Measurements from ENCODE around the gene EXD3. TPM values are rescaled to one million over a fixed set of nuclear protein-coding genes. Genes with fewer than 3 reads are reported as not detected.

EXD3 gene
- total and polyA plus RNA-seq, 2 donors = 3.4 to 16.8 TPM

DNA sequence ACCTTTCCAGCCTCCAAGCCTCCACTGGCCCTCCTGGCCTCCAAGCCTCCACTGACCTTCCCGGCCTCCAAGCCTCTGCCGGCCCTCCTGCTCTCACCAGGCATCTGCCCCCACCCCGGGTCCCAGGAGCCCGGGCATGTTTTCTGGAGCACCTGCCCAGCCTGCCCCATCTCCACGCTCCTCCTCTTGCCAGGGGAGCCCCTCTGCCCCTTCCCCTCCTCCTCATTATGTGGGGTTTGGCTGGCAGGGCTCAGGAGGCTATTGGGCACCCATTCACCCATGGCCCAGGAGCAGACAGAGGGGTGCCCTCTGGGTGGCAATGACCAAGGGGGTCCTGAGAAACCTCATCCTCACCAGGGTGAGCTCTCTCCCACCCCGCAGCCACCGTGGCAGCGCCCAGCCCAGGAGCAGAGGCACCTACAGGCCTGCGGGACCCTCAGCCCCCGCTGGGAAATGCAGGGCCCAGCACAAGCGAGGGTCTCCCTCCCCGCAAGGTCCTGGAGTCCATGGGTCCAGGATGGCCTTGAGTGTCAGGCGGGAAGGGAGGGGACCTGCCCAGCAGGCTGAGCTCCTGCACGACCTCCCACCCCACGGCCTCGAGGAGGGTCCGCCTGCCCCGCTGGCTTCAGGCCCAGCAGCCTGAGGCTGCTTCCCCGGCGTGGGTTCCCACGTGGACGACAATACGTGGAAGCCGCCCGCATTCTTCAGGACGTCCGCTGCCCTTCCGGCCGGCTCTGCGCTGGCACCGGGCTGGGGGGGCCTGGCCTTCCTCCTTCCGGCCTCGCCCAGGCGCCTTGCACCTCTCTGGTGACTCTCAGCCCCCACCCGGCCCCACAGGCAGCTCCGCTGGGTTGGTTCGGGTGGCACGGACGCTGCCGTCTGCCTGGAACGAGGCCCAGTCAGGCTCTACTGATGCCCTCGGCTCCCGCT lies 69.5 kb downstream of the EXD3 start:
- Histone ChIP-seq H3K9me3 (ENCODE audit: control insufficient read depth in 2 of 2, insufficient read depth in 1 of 2, low read length in 1 of 2) (peaks cover 13 to 58% of the 10 kb centered on the region in 2 donors), H3K4me3 (ENCODE audit: low read length in 2 of 2) (no peak overlapping the region), H3K27me3 (ENCODE audit: control insufficient read depth in 2 of 2, insufficient read depth in 1 of 2, low read length in 1 of 2) (no peaks in the 10 kb centered on the region), H3K27ac (ENCODE audit: low read depth in 1 of 2, low read length in 1 of 2) (no peak overlapping the region), H3K4me1 (ENCODE audit: control insufficient read depth in 2 of 2, insufficient read depth in 2 of 2, low read length in 2 of 2) (no peaks in the 10 kb centered on the region), H3K36me3 (ENCODE audit: control insufficient read depth in 2 of 2, insufficient read depth in 2 of 2, low read length in 1 of 2) (no peaks in the 10 kb centered on the region)
- 96% methylated on average over 43 of the region's 43 CpGs for WGBS
- no peak for DNase-seq (ENCODE audit: low read depth in 6 of 9, low spot score in 9 of 9)

DNA sequence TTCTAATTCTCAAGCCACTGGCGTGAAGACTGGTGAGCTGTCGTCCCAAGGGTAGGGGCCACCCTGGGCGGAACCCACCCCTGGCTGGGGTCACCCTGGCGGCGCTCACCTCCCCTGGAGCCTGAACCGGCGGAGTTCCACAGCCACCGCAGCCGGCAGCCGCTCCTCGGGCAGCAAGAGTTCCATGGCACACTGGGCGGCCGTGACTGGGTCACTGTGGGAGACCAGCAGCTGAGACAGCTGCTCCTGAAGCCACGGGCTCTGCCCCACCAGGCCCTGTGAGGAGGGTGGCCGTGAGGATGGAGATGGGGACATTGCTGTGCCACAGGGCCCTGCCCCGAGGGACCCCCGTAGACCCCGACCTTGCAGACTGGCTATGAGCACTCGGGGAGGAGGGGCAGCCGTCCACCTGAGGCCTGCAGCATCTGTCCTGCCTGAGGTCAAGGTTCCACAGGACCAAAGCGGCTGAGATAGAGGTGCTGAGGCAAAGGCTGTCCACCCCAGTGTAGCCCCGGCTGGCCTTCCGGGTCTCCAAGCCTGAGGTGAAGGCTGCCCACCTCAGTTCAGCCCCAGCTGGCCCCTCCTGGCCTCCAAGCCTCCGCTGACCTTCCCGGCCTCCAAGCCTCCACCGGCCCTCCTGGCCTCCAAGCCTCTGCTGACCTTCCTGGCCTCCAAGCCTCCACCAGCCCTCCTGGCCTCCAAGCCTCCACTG lies 70.3 kb downstream of the EXD3 start:
- peaks cover 15 to 52% of the 10 kb centered on the region in 2 donors for H3K9me3 ChIP-seq (ENCODE audit: control insufficient read depth in 2 of 2, insufficient read depth in 1 of 2, low read length in 1 of 2)
- H3K4me3 ChIP-seq (ENCODE audit: low read length in 2 of 2) = no peak overlapping the region
- H3K36me3 ChIP-seq (ENCODE audit: control insufficient read depth in 2 of 2, insufficient read depth in 2 of 2, low read length in 1 of 2) = no peaks in the 10 kb centered on the region
- no peaks in the 10 kb centered on the region for H3K4me1 ChIP-seq (ENCODE audit: control insufficient read depth in 2 of 2, insufficient read depth in 2 of 2, low read length in 2 of 2)
- no peak overlapping the region for H3K27ac ChIP-seq (ENCODE audit: low read depth in 1 of 2, low read length in 1 of 2)
- WGBS = 93% methylated on average over 26 of the region's 26 CpGs
- no peaks in the 10 kb centered on the region for H3K27me3 ChIP-seq (ENCODE audit: control insufficient read depth in 2 of 2, insufficient read depth in 1 of 2, low read length in 1 of 2)
- no peak for DNase-seq (ENCODE audit: low read depth in 6 of 9, low spot score in 9 of 9)

DNA sequence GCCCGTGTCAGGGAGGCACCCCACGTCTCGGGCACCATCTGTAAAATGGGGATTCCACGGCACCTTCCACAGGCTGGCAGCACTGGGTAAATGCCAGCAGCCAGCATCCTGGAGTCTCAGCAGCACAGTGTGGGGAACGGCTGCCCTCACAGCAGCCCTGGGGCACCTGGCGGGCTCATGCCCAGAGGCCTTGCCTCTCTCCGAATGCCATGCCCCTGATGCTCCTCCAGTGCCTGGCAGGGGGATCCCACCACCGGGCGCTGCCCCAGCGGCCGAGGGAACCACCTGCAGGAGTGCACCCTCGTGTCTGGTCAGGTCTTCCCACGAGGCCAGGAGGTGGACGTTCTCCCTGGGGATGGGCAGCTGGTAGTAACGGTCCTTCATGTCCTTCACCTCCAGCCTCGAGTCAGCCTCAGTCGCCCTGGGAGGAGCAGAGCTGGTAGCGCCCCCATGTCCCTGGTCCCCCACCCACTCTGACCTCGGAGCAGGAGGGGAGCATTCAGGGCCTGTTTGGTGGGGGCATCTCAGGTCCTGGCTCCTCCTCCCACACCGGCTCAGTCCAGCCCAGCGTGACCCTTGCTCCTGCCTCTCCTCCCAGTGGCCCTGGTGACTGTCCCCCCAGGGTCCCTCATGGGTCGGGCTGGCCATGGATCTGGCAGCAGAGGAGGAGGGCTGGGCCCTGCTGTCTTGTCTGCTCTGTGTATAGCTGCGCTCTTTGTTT lies 71.0 kb downstream of the EXD3 start:
- Histone ChIP-seq H3K9me3 (ENCODE audit: control insufficient read depth in 2 of 2, insufficient read depth in 1 of 2, low read length in 1 of 2) (peaks cover 15 to 50% of the 10 kb centered on the region in 2 donors), H3K4me1 (ENCODE audit: control insufficient read depth in 2 of 2, insufficient read depth in 2 of 2, low read length in 2 of 2) (no peaks in the 10 kb centered on the region), H3K36me3 (ENCODE audit: control insufficient read depth in 2 of 2, insufficient read depth in 2 of 2, low read length in 1 of 2) (no peaks in the 10 kb centered on the region), H3K27me3 (ENCODE audit: control insufficient read depth in 2 of 2, insufficient read depth in 1 of 2, low read length in 1 of 2) (no peaks in the 10 kb centered on the region), H3K4me3 (ENCODE audit: low read length in 2 of 2) (no peak overlapping the region), H3K27ac (ENCODE audit: low read depth in 1 of 2, low read length in 1 of 2) (no peak overlapping the region)
- WGBS = 96% methylated on average over 23 of the region's 23 CpGs
- no peak for DNase-seq (ENCODE audit: low read depth in 6 of 9, low spot score in 9 of 9)

DNA sequence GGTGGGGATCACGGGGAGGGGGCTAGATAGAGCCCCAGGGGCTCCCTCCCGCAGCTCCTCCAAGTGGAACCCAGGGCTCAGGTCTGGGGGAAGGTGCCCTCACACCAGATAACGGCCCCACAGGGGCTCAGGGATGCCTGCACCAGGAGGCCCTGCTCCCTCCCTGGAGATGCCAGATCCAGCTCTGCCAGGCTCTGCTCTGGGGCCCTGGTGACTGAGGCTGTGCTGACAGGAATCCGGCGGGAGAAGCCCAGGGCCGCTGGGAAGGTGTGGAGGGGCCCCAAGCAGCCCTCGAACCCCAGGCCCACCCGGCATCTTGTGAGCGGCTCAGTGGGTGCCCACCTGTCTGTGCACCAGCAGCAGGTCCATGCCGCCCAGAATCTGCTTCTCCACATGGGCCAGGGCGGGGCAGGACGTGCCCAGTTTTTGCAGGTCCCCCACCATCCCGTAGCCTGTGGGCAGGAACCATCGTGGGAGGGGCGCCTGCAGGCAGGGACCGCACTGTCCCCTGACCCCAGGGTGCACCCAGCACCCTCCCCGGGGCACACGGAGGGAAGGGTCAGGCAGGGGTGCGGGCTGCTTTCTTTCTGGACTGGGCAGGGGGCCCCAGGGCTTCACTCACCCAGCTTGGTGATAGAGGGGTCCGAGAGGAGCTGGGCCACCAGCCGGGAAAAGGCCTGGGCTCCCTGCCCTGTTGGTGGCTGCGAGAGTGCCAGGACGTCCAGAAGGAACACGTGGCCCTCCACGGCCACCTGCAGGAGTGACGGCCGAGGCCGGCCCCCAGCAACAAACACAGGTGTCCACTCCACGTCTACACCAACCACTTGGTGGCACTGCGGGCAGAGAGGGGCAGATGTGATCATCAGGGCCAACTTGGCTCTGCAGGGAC lies 72.0 kb downstream of the EXD3 start:
- Histone ChIP-seq H3K9me3 (ENCODE audit: control insufficient read depth in 2 of 2, insufficient read depth in 1 of 2, low read length in 1 of 2) (peaks cover 12 to 48% of the 10 kb centered on the region in 2 donors), H3K27ac (ENCODE audit: low read depth in 1 of 2, low read length in 1 of 2) (no peak overlapping the region), H3K4me3 (ENCODE audit: low read length in 2 of 2) (no peak overlapping the region), H3K36me3 (ENCODE audit: control insufficient read depth in 2 of 2, insufficient read depth in 2 of 2, low read length in 1 of 2) (no peaks in the 10 kb centered on the region), H3K27me3 (ENCODE audit: control insufficient read depth in 2 of 2, insufficient read depth in 1 of 2, low read length in 1 of 2) (no peaks in the 10 kb centered on the region), H3K4me1 (ENCODE audit: control insufficient read depth in 2 of 2, insufficient read depth in 2 of 2, low read length in 2 of 2) (no peaks in the 10 kb centered on the region)
- no peak for DNase-seq (ENCODE audit: low read depth in 6 of 9, low spot score in 9 of 9)
- 98% methylated on average over 30 of the region's 30 CpGs for WGBS

DNA sequence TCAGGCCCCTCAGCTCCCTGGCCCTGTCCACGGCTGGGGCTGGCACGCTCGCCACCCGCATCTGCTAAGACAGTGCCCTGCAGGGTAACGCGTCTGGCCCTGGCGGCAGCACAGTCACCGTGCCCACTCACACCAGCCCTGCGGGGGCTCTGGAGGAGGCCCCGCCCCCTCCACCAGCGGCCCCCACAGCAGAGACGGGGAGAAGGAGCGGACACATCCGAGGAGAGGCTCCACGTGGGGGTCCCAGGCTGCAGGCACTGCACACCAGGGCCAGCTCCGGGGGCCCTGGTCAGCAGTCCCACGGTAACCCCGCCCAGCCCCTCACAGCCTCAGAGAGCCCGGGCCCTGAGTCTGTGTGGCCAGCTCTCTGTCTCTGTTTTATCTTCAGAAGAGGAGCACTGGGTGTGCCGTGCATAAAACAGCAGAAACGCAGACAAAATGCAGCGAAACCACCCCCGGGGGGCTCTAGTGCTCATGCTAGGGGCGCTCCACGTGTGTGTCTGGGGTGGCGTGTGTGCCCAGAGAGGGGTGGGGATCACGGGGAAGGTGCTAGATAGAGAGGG lies 73.4 kb downstream of the EXD3 start:
- 97% methylated on average over 27 of the region's 27 CpGs for WGBS
- H3K4me3 ChIP-seq (ENCODE audit: low read length in 2 of 2) = no peak overlapping the region
- H3K9me3 ChIP-seq (ENCODE audit: control insufficient read depth in 2 of 2, insufficient read depth in 1 of 2, low read length in 1 of 2) = peaks cover 8 to 34% of the 10 kb centered on the region in 2 donors
- no peaks in the 10 kb centered on the region for H3K4me1 ChIP-seq (ENCODE audit: control insufficient read depth in 2 of 2, insufficient read depth in 2 of 2, low read length in 2 of 2)
- no peak overlapping the region for H3K27ac ChIP-seq (ENCODE audit: low read depth in 1 of 2, low read length in 1 of 2)
- H3K27me3 ChIP-seq (ENCODE audit: control insufficient read depth in 2 of 2, insufficient read depth in 1 of 2, low read length in 1 of 2) = no peaks in the 10 kb centered on the region
- H3K36me3 ChIP-seq (ENCODE audit: control insufficient read depth in 2 of 2, insufficient read depth in 2 of 2, low read length in 1 of 2) = no peaks in the 10 kb centered on the region
- no peak for DNase-seq (ENCODE audit: low read depth in 6 of 9, low spot score in 9 of 9)

DNA sequence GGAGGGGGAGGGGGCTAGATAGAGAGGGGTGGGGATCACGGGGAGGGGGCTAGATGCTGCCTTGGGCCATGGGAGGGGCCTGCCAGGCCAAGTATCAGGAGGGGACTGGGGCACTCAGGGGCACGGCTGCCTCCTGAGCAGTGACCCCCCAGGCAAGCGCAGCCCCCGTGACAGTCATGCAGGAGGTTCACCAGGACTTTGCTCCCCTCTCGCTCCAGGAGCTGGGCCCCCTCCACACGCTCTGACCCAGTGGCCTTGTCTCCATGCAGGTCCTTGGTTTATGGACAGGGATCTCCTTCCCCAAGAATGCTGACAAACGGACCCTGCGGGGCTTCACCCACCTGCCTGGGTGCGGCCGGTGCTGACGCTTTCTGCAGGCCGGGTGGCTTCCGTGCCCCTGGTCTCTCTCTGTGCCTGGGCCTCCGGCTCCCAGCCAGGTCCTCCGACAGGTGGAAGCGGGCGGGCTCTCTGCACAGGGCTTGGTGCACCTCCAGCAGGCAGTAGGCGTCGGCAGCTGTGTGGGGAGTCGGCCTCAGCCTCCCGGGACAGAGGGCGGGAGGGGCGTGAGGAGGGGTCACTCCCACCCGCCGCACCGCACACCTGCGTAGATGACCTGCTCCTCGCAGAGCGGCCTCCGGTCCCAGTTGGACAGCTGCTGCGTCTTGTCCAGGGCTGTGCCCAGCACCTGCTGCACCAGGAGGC lies 74.0 kb downstream of the EXD3 start:
- no peaks in the 10 kb centered on the region for H3K36me3 ChIP-seq (ENCODE audit: control insufficient read depth in 2 of 2, insufficient read depth in 2 of 2, low read length in 1 of 2)
- no peak overlapping the region for H3K4me3 ChIP-seq (ENCODE audit: low read length in 2 of 2)
- H3K27ac ChIP-seq (ENCODE audit: low read depth in 1 of 2, low read length in 1 of 2) = no peak overlapping the region
- no peaks in the 10 kb centered on the region for H3K4me1 ChIP-seq (ENCODE audit: control insufficient read depth in 2 of 2, insufficient read depth in 2 of 2, low read length in 2 of 2)
- H3K27me3 ChIP-seq (ENCODE audit: control insufficient read depth in 2 of 2, insufficient read depth in 1 of 2, low read length in 1 of 2) = no peaks in the 10 kb centered on the region
- DNase-seq (ENCODE audit: low read depth in 6 of 9, low spot score in 9 of 9) = no peak
- WGBS = 98% methylated on average over 31 of the region's 31 CpGs
- H3K9me3 ChIP-seq (ENCODE audit: control insufficient read depth in 2 of 2, insufficient read depth in 1 of 2, low read length in 1 of 2) = peaks cover 6 to 28% of the 10 kb centered on the region in 2 donors

DNA sequence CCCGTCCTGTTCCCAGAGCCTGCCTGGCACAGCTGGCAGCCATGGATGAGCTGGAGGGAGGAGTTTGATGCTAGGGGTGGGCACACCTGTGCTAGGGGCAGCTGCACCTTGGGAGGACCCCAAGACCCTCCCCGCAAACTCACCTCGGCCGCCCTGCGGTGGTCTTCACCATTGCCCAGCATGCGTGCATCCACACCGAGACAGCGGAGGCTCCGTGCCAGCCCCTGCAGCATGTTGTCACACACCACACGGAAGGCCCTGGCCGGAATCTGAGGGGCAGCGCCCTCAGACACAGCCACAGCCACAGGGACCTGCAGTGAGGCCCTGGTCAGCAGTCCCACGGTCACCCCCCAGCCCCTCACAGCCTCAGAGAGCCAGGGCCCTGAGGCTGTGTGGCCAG lies 75.0 kb downstream of the EXD3 start:
- H3K27me3 ChIP-seq (ENCODE audit: control insufficient read depth in 2 of 2, insufficient read depth in 1 of 2, low read length in 1 of 2) = no peaks in the 10 kb centered on the region
- H3K27ac ChIP-seq (ENCODE audit: low read depth in 1 of 2, low read length in 1 of 2) = no peak overlapping the region
- no peaks in the 10 kb centered on the region for H3K36me3 ChIP-seq (ENCODE audit: control insufficient read depth in 2 of 2, insufficient read depth in 2 of 2, low read length in 1 of 2)
- no peak for DNase-seq (ENCODE audit: low read depth in 6 of 9, low spot score in 9 of 9)
- peaks cover 6 to 25% of the 10 kb centered on the region in 2 donors for H3K9me3 ChIP-seq (ENCODE audit: control insufficient read depth in 2 of 2, insufficient read depth in 1 of 2, low read length in 1 of 2)
- WGBS = 98% methylated on average over 13 of the region's 13 CpGs
- no peak overlapping the region for H3K4me3 ChIP-seq (ENCODE audit: low read length in 2 of 2)
- H3K4me1 ChIP-seq (ENCODE audit: control insufficient read depth in 2 of 2, insufficient read depth in 2 of 2, low read length in 2 of 2) = no peaks in the 10 kb centered on the region

DNA sequence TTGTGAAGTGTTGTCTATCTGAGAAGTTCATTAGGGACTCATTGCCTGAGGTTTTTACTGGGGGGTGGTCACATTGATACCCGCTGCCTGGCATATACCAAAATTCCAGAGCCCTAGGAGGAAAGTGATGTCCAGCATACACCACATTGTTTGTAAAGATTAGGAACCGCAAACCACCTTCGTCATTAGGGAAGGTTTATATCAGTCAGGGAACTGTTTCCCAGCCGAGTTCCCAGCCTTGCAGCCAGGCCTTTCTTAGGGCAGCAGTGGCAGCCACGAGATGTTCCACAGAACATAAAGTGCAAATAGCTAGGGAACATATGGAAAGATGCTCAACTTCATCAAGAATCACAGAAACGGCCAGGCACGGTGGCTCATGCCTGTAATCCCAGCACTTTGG lies 80.5 kb downstream of the EXD3 start:
- Histone ChIP-seq H3K4me3 (ENCODE audit: low read length in 2 of 2) (no peak overlapping the region), H3K36me3 (ENCODE audit: control insufficient read depth in 2 of 2, insufficient read depth in 2 of 2, low read length in 1 of 2) (no peaks in the 10 kb centered on the region), H3K9me3 (ENCODE audit: control insufficient read depth in 2 of 2, insufficient read depth in 1 of 2, low read length in 1 of 2) (peaks cover 0 to 12% of the 10 kb centered on the region in 2 donors), H3K27ac (ENCODE audit: low read depth in 1 of 2, low read length in 1 of 2) (no peak overlapping the region), H3K4me1 (ENCODE audit: control insufficient read depth in 2 of 2, insufficient read depth in 2 of 2, low read length in 2 of 2) (no peaks in the 10 kb centered on the region), H3K27me3 (ENCODE audit: control insufficient read depth in 2 of 2, insufficient read depth in 1 of 2, low read length in 1 of 2) (no peaks in the 10 kb centered on the region)
- DNase-seq (ENCODE audit: low read depth in 6 of 9, low spot score in 9 of 9) = no peak
- 82% methylated on average over 7 of the region's 7 CpGs for WGBS
